ENCODE measurements around the gene HEG1. TPM values are rescaled to one million over a fixed set of nuclear protein-coding genes. Genes with fewer than 3 reads are reported as not detected.

HEG1 gene
- total and polyA plus RNA-seq, 2 experiments from 2014 or later, result 1.8 to 8.8 TPM

DNA sequence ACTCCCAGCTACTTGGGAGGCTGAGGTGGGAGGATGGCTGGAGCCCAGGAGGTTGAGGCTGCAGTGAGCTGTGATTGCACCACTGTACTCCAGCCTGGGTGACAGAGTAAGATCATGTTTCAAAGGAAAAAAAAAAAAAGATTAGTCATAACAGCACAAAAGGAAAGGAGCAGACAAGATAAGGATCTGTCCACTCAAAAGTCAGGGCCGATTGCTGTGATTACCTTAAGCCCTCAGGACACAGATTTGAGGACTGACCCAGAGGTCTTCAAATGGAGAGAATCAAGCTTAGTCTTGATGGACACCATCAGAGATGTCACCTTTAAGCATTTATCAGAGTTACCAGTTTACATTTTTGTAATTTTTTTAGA lies 23.9 kb upstream of the HEG1 start:
- H3K4me2 ChIP-seq, result no peak overlapping the region

DNA sequence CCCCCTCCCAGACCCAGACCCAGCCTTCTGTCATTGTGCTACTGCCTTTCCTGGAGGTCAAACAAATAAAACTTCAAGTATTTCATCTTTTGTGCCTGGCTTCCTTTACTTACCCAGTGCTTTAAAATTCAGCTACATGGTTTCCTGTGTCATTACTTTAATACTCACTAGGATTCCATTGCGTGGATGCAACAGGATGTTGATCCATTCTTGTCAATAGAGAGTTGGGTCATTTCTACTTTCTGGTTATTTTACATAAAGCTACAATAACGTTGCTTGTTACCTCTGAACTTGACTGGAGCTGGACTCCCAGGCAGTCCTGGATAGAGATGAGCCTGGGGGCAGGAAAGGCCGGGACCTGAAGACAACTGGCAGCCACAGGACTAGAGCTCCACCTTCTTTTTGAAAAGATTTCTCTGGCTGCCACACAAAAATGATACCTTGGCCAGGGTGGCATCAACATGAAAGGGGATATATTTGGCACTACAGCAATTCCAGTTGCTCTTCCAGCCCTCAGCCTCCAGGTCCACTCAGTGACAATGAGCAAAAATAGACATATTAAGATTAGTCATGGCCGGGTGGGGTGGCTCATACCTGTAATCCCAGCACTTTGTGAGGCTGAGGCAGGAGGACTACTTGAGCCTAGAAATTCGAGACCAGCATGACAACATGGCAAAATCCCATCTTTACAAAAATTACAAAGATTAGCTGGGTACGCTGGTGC lies 23.3 kb upstream of the HEG1 start:
- ATAC-seq, result no peak
- Histone ChIP-seq H3F3A (replicated peaks; ENCODE audit: low read depth) (no peaks in the 10 kb centered on the region), H3K4me2 (no peak overlapping the region)
- TF ChIP-seq, protein P1, sequence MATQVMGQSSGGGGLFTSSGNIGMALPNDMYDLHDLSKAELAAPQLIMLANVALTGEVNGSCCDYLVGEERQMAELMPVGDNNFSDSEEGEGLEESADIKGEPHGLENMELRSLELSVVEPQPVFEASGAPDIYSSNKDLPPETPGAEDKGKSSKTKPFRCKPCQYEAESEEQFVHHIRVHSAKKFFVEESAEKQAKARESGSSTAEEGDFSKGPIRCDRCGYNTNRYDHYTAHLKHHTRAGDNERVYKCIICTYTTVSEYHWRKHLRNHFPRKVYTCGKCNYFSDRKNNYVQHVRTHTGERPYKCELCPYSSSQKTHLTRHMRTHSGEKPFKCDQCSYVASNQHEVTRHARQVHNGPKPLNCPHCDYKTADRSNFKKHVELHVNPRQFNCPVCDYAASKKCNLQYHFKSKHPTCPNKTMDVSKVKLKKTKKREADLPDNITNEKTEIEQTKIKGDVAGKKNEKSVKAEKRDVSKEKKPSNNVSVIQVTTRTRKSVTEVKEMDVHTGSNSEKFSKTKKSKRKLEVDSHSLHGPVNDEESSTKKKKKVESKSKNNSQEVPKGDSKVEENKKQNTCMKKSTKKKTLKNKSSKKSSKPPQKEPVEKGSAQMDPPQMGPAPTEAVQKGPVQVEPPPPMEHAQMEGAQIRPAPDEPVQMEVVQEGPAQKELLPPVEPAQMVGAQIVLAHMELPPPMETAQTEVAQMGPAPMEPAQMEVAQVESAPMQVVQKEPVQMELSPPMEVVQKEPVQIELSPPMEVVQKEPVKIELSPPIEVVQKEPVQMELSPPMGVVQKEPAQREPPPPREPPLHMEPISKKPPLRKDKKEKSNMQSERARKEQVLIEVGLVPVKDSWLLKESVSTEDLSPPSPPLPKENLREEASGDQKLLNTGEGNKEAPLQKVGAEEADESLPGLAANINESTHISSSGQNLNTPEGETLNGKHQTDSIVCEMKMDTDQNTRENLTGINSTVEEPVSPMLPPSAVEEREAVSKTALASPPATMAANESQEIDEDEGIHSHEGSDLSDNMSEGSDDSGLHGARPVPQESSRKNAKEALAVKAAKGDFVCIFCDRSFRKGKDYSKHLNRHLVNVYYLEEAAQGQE (IDR thresholded peaks at IDR 0.05; ENCODE audit: unreplicated experiment), result no peak
- TF ChIP-seq JUNB (IDR thresholded peaks at IDR 0.05; ENCODE audit: unreplicated experiment) (no peak), POLR2AphosphoS5 (IDR thresholded peaks at IDR 0.05; ENCODE audit: low read depth) (no peak), EZH2phosphoT487 (IDR thresholded peaks at IDR 0.05; ENCODE audit: unreplicated experiment) (no peak), EZH2 (IDR thresholded peaks at IDR 0.05; ENCODE audit: low read depth, unreplicated experiment) (no peak), ZNF114 (CRISPR knock-in tag; IDR thresholded peaks at IDR 0.05) (no peak)
- TF ChIP-seq, protein P2, sequence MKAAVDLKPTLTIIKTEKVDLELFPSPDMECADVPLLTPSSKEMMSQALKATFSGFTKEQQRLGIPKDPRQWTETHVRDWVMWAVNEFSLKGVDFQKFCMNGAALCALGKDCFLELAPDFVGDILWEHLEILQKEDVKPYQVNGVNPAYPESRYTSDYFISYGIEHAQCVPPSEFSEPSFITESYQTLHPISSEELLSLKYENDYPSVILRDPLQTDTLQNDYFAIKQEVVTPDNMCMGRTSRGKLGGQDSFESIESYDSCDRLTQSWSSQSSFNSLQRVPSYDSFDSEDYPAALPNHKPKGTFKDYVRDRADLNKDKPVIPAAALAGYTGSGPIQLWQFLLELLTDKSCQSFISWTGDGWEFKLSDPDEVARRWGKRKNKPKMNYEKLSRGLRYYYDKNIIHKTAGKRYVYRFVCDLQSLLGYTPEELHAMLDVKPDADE (IDR thresholded peaks at IDR 0.05), result no peak
- TF ChIP-seq, protein P3, sequence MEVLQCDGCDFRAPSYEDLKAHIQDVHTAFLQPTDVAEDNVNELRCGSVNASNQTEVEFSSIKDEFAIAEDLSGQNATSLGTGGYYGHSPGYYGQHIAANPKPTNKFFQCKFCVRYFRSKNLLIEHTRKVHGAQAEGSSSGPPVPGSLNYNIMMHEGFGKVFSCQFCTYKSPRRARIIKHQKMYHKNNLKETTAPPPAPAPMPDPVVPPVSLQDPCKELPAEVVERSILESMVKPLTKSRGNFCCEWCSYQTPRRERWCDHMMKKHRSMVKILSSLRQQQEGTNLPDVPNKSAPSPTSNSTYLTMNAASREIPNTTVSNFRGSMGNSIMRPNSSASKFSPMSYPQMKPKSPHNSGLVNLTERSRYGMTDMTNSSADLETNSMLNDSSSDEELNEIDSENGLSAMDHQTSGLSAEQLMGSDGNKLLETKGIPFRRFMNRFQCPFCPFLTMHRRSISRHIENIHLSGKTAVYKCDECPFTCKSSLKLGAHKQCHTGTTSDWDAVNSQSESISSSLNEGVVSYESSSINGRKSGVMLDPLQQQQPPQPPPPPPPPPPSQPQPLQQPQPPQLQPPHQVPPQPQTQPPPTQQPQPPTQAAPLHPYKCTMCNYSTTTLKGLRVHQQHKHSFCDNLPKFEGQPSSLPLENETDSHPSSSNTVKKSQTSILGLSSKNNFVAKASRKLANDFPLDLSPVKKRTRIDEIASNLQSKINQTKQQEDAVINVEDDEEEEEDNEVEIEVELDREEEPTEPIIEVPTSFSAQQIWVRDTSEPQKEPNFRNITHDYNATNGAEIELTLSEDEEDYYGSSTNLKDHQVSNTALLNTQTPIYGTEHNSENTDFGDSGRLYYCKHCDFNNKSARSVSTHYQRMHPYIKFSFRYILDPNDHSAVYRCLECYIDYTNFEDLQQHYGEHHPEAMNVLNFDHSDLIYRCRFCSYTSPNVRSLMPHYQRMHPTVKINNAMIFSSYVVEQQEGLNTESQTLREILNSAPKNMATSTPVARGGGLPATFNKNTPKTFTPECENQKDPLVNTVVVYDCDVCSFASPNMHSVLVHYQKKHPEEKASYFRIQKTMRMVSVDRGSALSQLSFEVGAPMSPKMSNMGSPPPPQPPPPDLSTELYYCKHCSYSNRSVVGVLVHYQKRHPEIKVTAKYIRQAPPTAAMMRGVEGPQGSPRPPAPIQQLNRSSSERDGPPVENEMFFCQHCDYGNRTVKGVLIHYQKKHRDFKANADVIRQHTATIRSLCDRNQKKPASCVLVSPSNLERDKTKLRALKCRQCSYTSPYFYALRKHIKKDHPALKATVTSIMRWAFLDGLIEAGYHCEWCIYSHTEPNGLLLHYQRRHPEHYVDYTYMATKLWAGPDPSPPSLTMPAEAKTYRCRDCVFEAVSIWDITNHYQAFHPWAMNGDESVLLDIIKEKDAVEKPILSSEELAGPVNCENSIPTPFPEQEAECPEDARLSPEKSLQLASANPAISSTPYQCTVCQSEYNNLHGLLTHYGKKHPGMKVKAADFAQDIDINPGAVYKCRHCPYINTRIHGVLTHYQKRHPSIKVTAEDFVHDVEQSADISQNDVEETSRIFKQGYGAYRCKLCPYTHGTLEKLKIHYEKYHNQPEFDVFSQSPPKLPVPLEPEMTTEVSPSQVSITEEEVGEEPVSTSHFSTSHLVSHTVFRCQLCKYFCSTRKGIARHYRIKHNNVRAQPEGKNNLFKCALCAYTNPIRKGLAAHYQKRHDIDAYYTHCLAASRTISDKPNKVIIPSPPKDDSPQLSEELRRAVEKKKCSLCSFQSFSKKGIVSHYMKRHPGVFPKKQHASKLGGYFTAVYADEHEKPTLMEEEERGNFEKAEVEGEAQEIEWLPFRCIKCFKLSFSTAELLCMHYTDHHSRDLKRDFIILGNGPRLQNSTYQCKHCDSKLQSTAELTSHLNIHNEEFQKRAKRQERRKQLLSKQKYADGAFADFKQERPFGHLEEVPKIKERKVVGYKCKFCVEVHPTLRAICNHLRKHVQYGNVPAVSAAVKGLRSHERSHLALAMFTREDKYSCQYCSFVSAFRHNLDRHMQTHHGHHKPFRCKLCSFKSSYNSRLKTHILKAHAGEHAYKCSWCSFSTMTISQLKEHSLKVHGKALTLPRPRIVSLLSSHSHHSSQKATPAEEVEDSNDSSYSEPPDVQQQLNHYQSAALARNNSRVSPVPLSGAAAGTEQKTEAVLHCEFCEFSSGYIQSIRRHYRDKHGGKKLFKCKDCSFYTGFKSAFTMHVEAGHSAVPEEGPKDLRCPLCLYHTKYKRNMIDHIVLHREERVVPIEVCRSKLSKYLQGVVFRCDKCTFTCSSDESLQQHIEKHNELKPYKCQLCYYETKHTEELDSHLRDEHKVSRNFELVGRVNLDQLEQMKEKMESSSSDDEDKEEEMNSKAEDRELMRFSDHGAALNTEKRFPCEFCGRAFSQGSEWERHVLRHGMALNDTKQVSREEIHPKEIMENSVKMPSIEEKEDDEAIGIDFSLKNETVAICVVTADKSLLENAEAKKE (CRISPR knock-in tag; IDR thresholded peaks at IDR 0.05), result no peak

More for the DNA sequence above, 23.9 kb upstream of the HEG1 start:
- Histone ChIP-seq H3K4me3 (no peak overlapping the region), H3K27me3 (ENCODE audit: insufficient read depth) (no peaks in the 10 kb centered on the region), H3K4me1 (ENCODE audit: insufficient read depth) (no peaks in the 10 kb centered on the region), H2AFZ (no peak overlapping the region), H3F3A (replicated peaks; ENCODE audit: low read depth) (no peaks in the 10 kb centered on the region), H3K79me2 (replicated peaks; ENCODE audit: insufficient read depth) (no peaks in the 10 kb centered on the region), H3K27ac (ENCODE audit: low read depth) (no peak overlapping the region), H4K20me1 (replicated peaks; ENCODE audit: insufficient read depth) (no peaks in the 10 kb centered on the region), H3K9me2 (ENCODE audit: insufficient read depth) (peaks cover 12% of the 10 kb centered on the region), H3K36me3 (ENCODE audit: insufficient read depth) (no peaks in the 10 kb centered on the region)
- H3K9me3 Mint-ChIP-seq, result no peaks in the 10 kb centered on the region
- no peak for ATAC-seq
- H3K27me3 Mint-ChIP-seq (ENCODE audit: insufficient read depth, low read depth, poor library complexity), result peaks cover 13% of the 10 kb centered on the region
- H3K36me3 Mint-ChIP-seq (ENCODE audit: low read depth), result peaks cover 6% of the 10 kb centered on the region; the same call in 2 of the 3 replicates
- H3K4me3 Mint-ChIP-seq, result no peak overlapping the region
- no peak overlapping the region for H3K27ac Mint-ChIP-seq
- peaks cover 23% of the 10 kb centered on the region for H3K4me1 Mint-ChIP-seq
- DNase-seq (ENCODE audit: low spot score), result no peak
- no peak for TF ChIP-seq JUNB (IDR thresholded peaks at IDR 0.05; ENCODE audit: unreplicated experiment)
- TF ChIP-seq STAT1 (IDR thresholded peaks at IDR 0.05; ENCODE audit: unreplicated experiment), result no peak

More for the DNA sequence above, 23.3 kb upstream of the HEG1 start:
- Histone ChIP-seq H3K4me3 (no peak overlapping the region), H3K27ac (ENCODE audit: low read depth) (no peak overlapping the region), H3K79me2 (replicated peaks; ENCODE audit: insufficient read depth) (no peaks in the 10 kb centered on the region), H2AFZ (no peak overlapping the region), H3K27me3 (ENCODE audit: insufficient read depth) (no peaks in the 10 kb centered on the region), H4K20me1 (replicated peaks; ENCODE audit: insufficient read depth) (no peaks in the 10 kb centered on the region), H3K36me3 (ENCODE audit: insufficient read depth) (no peaks in the 10 kb centered on the region), H3K4me1 (ENCODE audit: insufficient read depth) (no peaks in the 10 kb centered on the region), H3K9me2 (ENCODE audit: insufficient read depth) (peaks cover 12% of the 10 kb centered on the region)
- Mint-ChIP-seq H3K4me1 (peaks cover 23% of the 10 kb centered on the region), H3K27me3 (ENCODE audit: insufficient read depth, low read depth, poor library complexity) (peaks cover 15% of the 10 kb centered on the region), H3K9me3 (no peaks in the 10 kb centered on the region), H3K27ac (no peak overlapping the region), H3K4me3 (no peak overlapping the region), H3K36me3 (ENCODE audit: low read depth) (peaks cover 6% of the 10 kb centered on the region; the same call in 2 of the 3 replicates)
- no peak for DNase-seq (ENCODE audit: low spot score)
